Fibroblast of lung (primary cell): ENCODE results near the gene RDH11. TPM values are rescaled to one million over a fixed set of nuclear protein-coding genes. Genes with fewer than 3 reads are reported as not detected.

Source experiments
- DNase-seq, 2 donors: peaks; one replicate each; pipeline versions ENCODE4 v3.0.0 to v3.0.0-alpha.2; 2010; ENCODE audit warnings: low read depth in 2 of 2
- H2AFZ ChIP-seq: 2 replicates; pipeline ENCODE4 v1.5.1; 2012; ENCODE audit warnings: low read length, control low read depth, inconsistent platforms
- H3K27ac ChIP-seq: 2 replicates; pipeline ENCODE4 v1.5.1; 2011; ENCODE audit warnings: low read length, control low read depth; ENCODE audit not compliant: insufficient read depth
- H3K27me3 ChIP-seq: 2 replicates; pipeline ENCODE4 v1.5.1; 2011; ENCODE audit warnings: mild to moderate bottlenecking, low read length; ENCODE audit not compliant: control insufficient read depth, insufficient read depth
- H3K36me3 ChIP-seq: 2 replicates; pipeline ENCODE4 v1.5.1; 2011; ENCODE audit warnings: low read length; ENCODE audit not compliant: control insufficient read depth, insufficient read depth
- H3K4me1 ChIP-seq: 2 replicates; pipeline ENCODE4 v1.5.1; 2011; ENCODE audit warnings: low read length; ENCODE audit not compliant: control insufficient read depth, insufficient read depth; ENCODE audit errors: extremely low read depth
- H3K4me2 ChIP-seq: 2 replicates; pipeline ENCODE4 v1.5.1; 2011; ENCODE audit warnings: low read length, control low read depth; ENCODE audit not compliant: insufficient read depth; ENCODE audit errors: extremely low read depth
- H3K4me3 ChIP-seq, 4 experiments: fragments of 200-600 bp in 1 of 4; sonication (generic) in 1 of 4; replicated peaks in 1 of 4; 2 replicates each; pipeline ENCODE4 v1.5.1; 2011 to 2016; ENCODE audit warnings: low read length in 4 of 4, low read depth in 3 of 4, mild to moderate bottlenecking in 3 of 4, control low read depth in 2 of 4, inconsistent platforms in 1 of 4, mixed read lengths in 1 of 4; ENCODE audit not compliant: insufficient read depth in 1 of 4; ENCODE audit errors: control extremely low read depth in 1 of 4
- H3K79me2 ChIP-seq: 2 replicates; pipeline ENCODE4 v1.5.1; 2012; ENCODE audit warnings: mild to moderate bottlenecking, low read length, inconsistent platforms; ENCODE audit not compliant: control insufficient read depth, insufficient read depth
- H3K9ac ChIP-seq: 2 replicates; pipeline ENCODE4 v1.5.1; 2011; ENCODE audit warnings: mild to moderate bottlenecking, low read length, control low read depth; ENCODE audit not compliant: insufficient read depth
- H3K9me3 ChIP-seq: 2 replicates; pipeline ENCODE4 v1.5.1; 2012; ENCODE audit warnings: low read depth, low read length; ENCODE audit not compliant: control insufficient read depth, insufficient read depth
- H4K20me1 ChIP-seq: 2 replicates; pipeline ENCODE4 v1.5.1; 2011; ENCODE audit warnings: low read length; ENCODE audit not compliant: control insufficient read depth, insufficient read depth; ENCODE audit errors: extremely low read depth
- CTCF ChIP-seq, 2 donors: IDR thresholded peaks in 1 of 2; conservative IDR thresholded peaks in 1 of 2; 1 replicate in 1 of 2; 2 replicates in 1 of 2; pipeline ENCODE4 v1.5.1; 2011 to 2012; ENCODE audit warnings: low read length in 2 of 2, control low read depth in 1 of 2, inconsistent platforms in 1 of 2, low read depth in 1 of 2, mild to moderate bottlenecking in 1 of 2
- EZH2 ChIP-seq: IDR thresholded peaks from 2 replicates; pipeline ENCODE4 v1.5.1; 2012; ENCODE audit warnings: low read length, control low read depth, mild to moderate bottlenecking; ENCODE audit errors: missing control alignments
- polyA plus RNA-seq, 2 donors: library from polyadenylated mRNA; depleted of rRNA in 1 of 2; stranded (reverse) in 1 of 2; unstranded in 1 of 2; fragments of >200 nt; gene quantifications; 2 replicates each; pipeline ENCODE4 v1.2.1, GENCODE V29; 2011 to 2012; ENCODE audit warnings: missing spikeins in 1 of 2
- total RNA-seq: library from RNA; depleted of rRNA; stranded (reverse); fragments of >200 nt; gene quantifications from 2 replicates; pipeline ENCODE4 v1.2.1, GENCODE V29; 2014

The RDH11 gene
- total and polyA plus RNA-seq, 2 donors (not counting 1 experiment from before 2014, with no cell fraction given) = 151 to 174 TPM

- DNase-seq = peak; percentile 72 to 74
- Histone ChIP-seq H3K27ac (peak within 1 kb of the TSS; percentile 98), H3K27me3 (no peaks in the 10 kb centered on the region), H3K4me1 (no peaks in the 10 kb centered on the region), H3K4me2 (peak within 1 kb of the TSS; percentile 97), H4K20me1 (no peaks in the 10 kb centered on the region), H3K36me3 (peaks cover 11% of the 10 kb centered on the region), H3K79me2 (peaks cover 43% of the 10 kb centered on the region), H3K4me3 (peak within 1 kb of the TSS; percentile 53 to 86 (median 80)), H3K9me3 (no peaks in the 10 kb centered on the region), H3K9ac (peak within 1 kb of the TSS; percentile 100), H2AFZ (peak within 1 kb of the TSS; percentile 99)
- TF ChIP-seq EZH2 (no peak), CTCF (conservative IDR thresholded peaks at IDR 0.05 in 1 of 2, IDR thresholded peaks at IDR 0.05 in 1 of 2; ENCODE audit: low read depth in 1 of 2, low read length in 2 of 2) (peak in 1 of 2 donors; percentile 41)
Observed at GRCh38 chr14:67674480-67675218, 20.9 kb downstream of the RDH11 start, which contains the start of gene VTI1B. VTI1B (minus strand) TSS chr14:67674632; CDS start chr14:67674489, 143 bp downstream.

GRCh38 chr14:67674139-67674479, 21.5 kb downstream of the RDH11 start:
- TF ChIP-seq CTCF (conservative IDR thresholded peaks at IDR 0.05 in 1 of 2, IDR thresholded peaks at IDR 0.05 in 1 of 2; ENCODE audit: low read depth in 1 of 2, low read length in 2 of 2) (peak in 1 of 2 donors; percentile 21), EZH2 (no peak)
- Histone ChIP-seq H3K79me2 (peaks cover 49% of the 10 kb centered on the region), H3K4me3 (peak overlapping the region; percentile 53 to 86 (median 80)), H3K27me3 (no peaks in the 10 kb centered on the region), H3K4me2 (peak overlapping the region; percentile 97), H4K20me1 (no peaks in the 10 kb centered on the region), H3K4me1 (no peaks in the 10 kb centered on the region), H2AFZ (peak overlapping the region; percentile 6), H3K9me3 (no peaks in the 10 kb centered on the region), H3K36me3 (peaks cover 11% of the 10 kb centered on the region), H3K9ac (peak overlapping the region; percentile 100), H3K27ac (peak overlapping the region; percentile 98)
- DNase-seq = peak; percentile 42 to 60

DNA sequence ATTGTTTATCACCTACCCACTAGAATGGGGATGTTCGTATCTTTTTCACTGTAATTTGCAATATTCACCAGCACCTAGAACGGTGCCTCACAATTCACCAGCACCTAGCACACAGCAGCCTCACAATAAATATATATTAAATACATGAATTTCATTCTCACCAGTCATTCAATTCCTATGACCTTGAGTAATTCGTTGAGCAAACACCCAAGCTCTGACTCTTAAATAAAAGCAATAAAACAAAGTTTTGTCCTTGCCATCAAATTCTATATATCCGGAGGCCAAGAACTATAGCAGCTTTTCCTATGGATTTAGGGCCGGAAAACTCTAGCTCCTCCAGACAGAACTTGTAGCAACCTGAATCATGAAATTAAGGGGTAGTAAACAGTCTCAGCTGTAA, 22.1 kb downstream of the RDH11 start:
- no peak overlapping the region for H2AFZ ChIP-seq
- H3K9me3 ChIP-seq = no peaks in the 10 kb centered on the region
- H3K79me2 ChIP-seq = peaks cover 45% of the 10 kb centered on the region
- H3K4me2 ChIP-seq = peak overlapping the region; percentile 97
- H4K20me1 ChIP-seq = no peaks in the 10 kb centered on the region
- TF ChIP-seq EZH2 = no peak
- no peak for TF ChIP-seq CTCF (conservative IDR thresholded peaks at IDR 0.05 in 1 of 2, IDR thresholded peaks at IDR 0.05 in 1 of 2; ENCODE audit: low read depth in 1 of 2, low read length in 2 of 2)
- H3K4me1 ChIP-seq = no peaks in the 10 kb centered on the region
- H3K9ac ChIP-seq = peak overlapping the region; percentile 100
- H3K27me3 ChIP-seq = no peaks in the 10 kb centered on the region
- H3K4me3 ChIP-seq = peak overlapping the region; percentile 53 to 86 (median 80)
- H3K27ac ChIP-seq = peak overlapping the region; percentile 98
- H3K36me3 ChIP-seq = peaks cover 8% of the 10 kb centered on the region
- peak in 1 of 2 donors; percentile 23 for DNase-seq
